Activated CD4-positive, alpha-beta T cell treated with anti-CD3 and anti-CD28 coated beads for 36 hours (primary cell): Measurements from ENCODE around the gene PAWR. TPM values are rescaled to one million over a fixed set of nuclear protein-coding genes. Genes with fewer than 3 reads are reported as not detected.

Experiments
- ATAC-seq: fragments of 200-7000 bp; cut with Tn5 transposase; one replicate; pipeline ENCODE4 v1.10.0; 2021; ENCODE audit warnings: mild to moderate bottlenecking, moderate library complexity
- CTCF ChIA-PET: fragments of 350-600 bp; sonication (Branson Sonifier 250); formaldehyde crosslinking; loops from one replicate; lab custom pipeline; 2021; ENCODE audit warnings: antibody characterized with exemption; lab: Charles Lee
- POLR2A ChIA-PET: fragments of 350-600 bp; sonication (Branson Sonifier 250); formaldehyde crosslinking; loops from one replicate; lab custom pipeline; 2021; ENCODE audit warnings: antibody characterized with exemption, inconsistent platforms; lab: Charles Lee
- DNase-seq: peaks from one replicate; pipeline ENCODE4 v3.0.0-alpha.2; 2020
- H3K27ac Mint-ChIP-seq: one replicate; pipeline ENCODE4 v1.8.0; 2021; ENCODE audit warnings: mixed read lengths
- H3K27me3 Mint-ChIP-seq: one replicate; pipeline ENCODE4 v1.8.0; 2021; ENCODE audit warnings: mixed read lengths
- H3K36me3 Mint-ChIP-seq: one replicate; pipeline ENCODE4 v1.8.0; 2021; ENCODE audit warnings: low read depth, mixed read lengths
- H3K4me1 Mint-ChIP-seq: one replicate; pipeline ENCODE4 v1.8.0; 2021; ENCODE audit warnings: mixed read lengths
- H3K4me3 Mint-ChIP-seq: one replicate; pipeline ENCODE4 v1.8.0; 2021; ENCODE audit warnings: mild to moderate bottlenecking, moderate library complexity, mixed read lengths
- H3K9me3 Mint-ChIP-seq: one replicate; pipeline ENCODE4 v1.8.0; 2021; ENCODE audit warnings: low read depth, mixed read lengths
- intact Hi-C, 2 experiments: fragments of 100-400 bp; cut with DNase I in 1 of 2; cut with micrococcal nuclease in 1 of 2; formaldehyde crosslinking; loops; one replicate each; pipeline versions ENCODE4 v1.14.2 to v1.15.1; 2022 to 2024; cut with DNase I, micrococcal nuclease
- total RNA-seq, 2 experiments: library from RNA; stranded (reverse); gene quantifications; one replicate each; pipeline ENCODE4 v1.2.3, GENCODE V29; 2021

Gene PAWR
- total RNA-seq, 2 experiments from 2014 or later, result 7.0 to 10.1 TPM

GRCh38 chr12:79698966-79699365 lies 8.2 kb upstream of the PAWR start:
- Mint-ChIP-seq H3K27ac (no peak overlapping the region), H3K4me1 (no peaks in the 10 kb centered on the region), H3K27me3 (peaks cover 16% of the 10 kb centered on the region), H3K36me3 (no peaks in the 10 kb centered on the region), H3K9me3 (no peaks in the 10 kb centered on the region), H3K4me3 (no peak overlapping the region)
- ChIA-PET POLR2A (no interaction called here), CTCF (interaction anchor here (0.7 to 1.3 kb wide), 2 partner anchors 12 to 178 kb away, joined by 3 to 4 read pairs; no protein-coding TSS in a partner anchor)
- ATAC-seq (no peak), DNase-seq (no peak)
- intact Hi-C loops, result no loop called here

GRCh38 chr12:79696416-79696815 lies 5.7 kb upstream of the PAWR start:
- Mint-ChIP-seq H3K4me3 (no peak overlapping the region), H3K9me3 (no peaks in the 10 kb centered on the region)
- intact Hi-C loops, result no loop called here

DNA sequence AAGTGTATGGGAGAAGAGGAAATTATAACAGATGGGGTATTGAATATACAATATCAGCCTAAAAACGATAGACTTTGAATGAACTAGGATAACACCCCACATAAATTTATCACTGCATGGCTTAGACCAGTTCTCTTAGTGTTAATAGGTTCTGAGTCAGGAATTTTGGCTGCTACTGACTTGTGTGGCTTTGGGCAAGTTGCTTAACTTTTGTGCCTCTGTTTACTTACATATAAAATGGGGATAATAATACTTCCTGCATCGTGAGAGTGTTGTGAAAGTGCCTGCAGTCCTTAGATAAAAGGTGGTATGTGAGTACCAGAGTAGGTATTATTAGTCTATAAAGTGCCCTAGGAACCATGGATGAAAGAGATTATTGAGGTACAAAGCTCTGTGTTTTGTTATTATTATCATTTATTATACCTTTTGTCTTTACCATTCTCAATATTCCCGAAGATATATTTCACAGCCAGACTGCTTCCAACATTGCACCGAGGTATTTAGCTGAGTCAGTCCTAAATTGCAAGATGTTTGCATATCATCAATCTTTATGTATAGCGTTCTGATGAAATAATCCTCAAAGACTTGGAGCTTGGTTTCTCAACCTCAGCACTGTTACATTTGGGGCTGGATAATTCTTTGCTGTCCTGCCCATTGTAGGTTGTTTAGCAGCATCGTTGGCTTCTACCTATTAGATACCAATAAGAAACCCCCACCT lies 2.3 kb upstream of the PAWR start:
- Mint-ChIP-seq H3K27ac (no peak overlapping the region), H3K36me3 (no peaks in the 10 kb centered on the region), H3K27me3 (peaks cover 39% of the 10 kb centered on the region), H3K9me3 (no peaks in the 10 kb centered on the region), H3K4me3 (no peak overlapping the region), H3K4me1 (peaks cover 6% of the 10 kb centered on the region)
- ATAC-seq, result no peak
- CTCF ChIA-PET, result interaction anchor here (0.8 kb wide), 1 partner anchor 145 kb away, joined by 3 read pairs; no protein-coding TSS in a partner anchor
- POLR2A ChIA-PET, result no interaction called here
- no peak for DNase-seq
- intact Hi-C loops, result loop anchor here in 1 of 2 experiments (5.0 kb wide), 1 partner anchor 239 kb away; no protein-coding TSS in a partner anchor

More at GRCh38 chr12:79696416-79696815, 5.7 kb upstream of the PAWR start:
- Mint-ChIP-seq H3K4me1 (peaks cover under 1% of the 10 kb centered on the region), H3K36me3 (no peaks in the 10 kb centered on the region), H3K27me3 (peaks cover 29% of the 10 kb centered on the region), H3K27ac (no peak overlapping the region)
- POLR2A ChIA-PET, result no interaction called here
- no peak for DNase-seq
- CTCF ChIA-PET, result no interaction called here
- no peak for ATAC-seq

GRCh38 chr12:79691511-79692248 lies 916 bp upstream of the PAWR start:
- H3K4me1 Mint-ChIP-seq, result peaks cover 8% of the 10 kb centered on the region
- DNase-seq (no peak), ATAC-seq (no peak)
- no peak overlapping the region for H3K27ac Mint-ChIP-seq
- H3K4me3 Mint-ChIP-seq, result peak overlapping the region; percentile 64
- no peaks in the 10 kb centered on the region for H3K9me3 Mint-ChIP-seq
- intact Hi-C loops, result loop anchor here in 1 of 2 experiments (5.0 kb wide), 1 partner anchor 241 kb away; no protein-coding TSS in a partner anchor
- ChIA-PET POLR2A (interaction anchor here (0.6 kb wide), 2 partner anchors 9 to 143 kb away, joined by 3 to 4 read pairs; no protein-coding TSS in a partner anchor), CTCF (no interaction called here)
- no peaks in the 10 kb centered on the region for H3K36me3 Mint-ChIP-seq
- H3K27me3 Mint-ChIP-seq, result peaks cover 39% of the 10 kb centered on the region

- Mint-ChIP-seq H3K9me3 (no peaks in the 10 kb centered on the region), H3K36me3 (no peaks in the 10 kb centered on the region), H3K4me3 (peak overlapping the region; percentile 72), H3K4me1 (peaks cover 8% of the 10 kb centered on the region), H3K27me3 (peaks cover 40% of the 10 kb centered on the region), H3K27ac (no peak overlapping the region)
- DNase-seq, result peak; percentile 24
- CTCF ChIA-PET, result interaction anchor here (1.0 kb wide), 1 partner anchor 8 kb away, joined by 3 read pairs; no protein-coding TSS in a partner anchor
- intact Hi-C loops, result loop anchor here in 1 of 2 experiments (5.0 kb wide), 1 partner anchor 242 kb away; no protein-coding TSS in a partner anchor
- POLR2A ChIA-PET, result no interaction called here
- peak; percentile 13 for ATAC-seq
Observed at GRCh38 chr12:79690142-79690637, 574 bp downstream of the PAWR start.

- intact Hi-C loops, result loop anchor here in 1 of 2 experiments (5.0 kb wide), 1 partner anchor 243 kb away; no protein-coding TSS in a partner anchor
- POLR2A ChIA-PET, result no interaction called here
- DNase-seq, result peak; percentile 38
Observed at GRCh38 chr12:79689477-79690141, 1.2 kb downstream of the PAWR start.

DNA sequence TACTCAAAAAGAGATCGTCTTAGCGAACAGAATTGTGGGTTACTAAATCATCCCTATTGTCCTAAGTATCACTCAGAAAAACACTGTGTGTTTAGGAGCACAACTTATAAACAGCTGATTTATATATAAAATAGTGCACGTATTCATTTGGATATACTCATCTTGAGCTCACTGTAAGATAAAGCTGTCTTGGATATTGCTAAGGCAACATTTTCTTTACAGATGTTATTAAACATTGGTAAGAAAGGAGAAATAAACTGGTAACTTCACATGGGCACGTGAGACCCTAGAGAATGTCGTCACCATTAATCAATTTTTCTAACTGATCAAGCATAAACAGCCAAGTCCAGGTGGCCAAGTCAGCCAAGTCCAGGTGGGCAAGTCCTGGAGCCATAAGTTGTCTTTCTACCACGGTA lies 1.7 kb downstream of the PAWR start:
- ChIA-PET CTCF (interaction anchor here (1.0 to 1.4 kb wide), 2 partner anchors 17 to 49 kb away, joined by 3 to 5 read pairs; no protein-coding TSS in a partner anchor), POLR2A (no interaction called here)
- no peak for DNase-seq
- Mint-ChIP-seq H3K4me1 (peaks cover 8% of the 10 kb centered on the region), H3K27ac (peak overlapping the region; percentile 47), H3K27me3 (peaks cover 34% of the 10 kb centered on the region), H3K9me3 (no peaks in the 10 kb centered on the region), H3K4me3 (peak overlapping the region; percentile 72), H3K36me3 (no peaks in the 10 kb centered on the region)
- intact Hi-C loops, result no loop called here
- no peak for ATAC-seq

More at GRCh38 chr12:79689477-79690141, 1.2 kb downstream of the PAWR start:
- no peaks in the 10 kb centered on the region for H3K36me3 Mint-ChIP-seq
- peaks cover 38% of the 10 kb centered on the region for H3K27me3 Mint-ChIP-seq
- H3K4me1 Mint-ChIP-seq, result peaks cover 8% of the 10 kb centered on the region
- ATAC-seq, result peak; percentile 21
- no peaks in the 10 kb centered on the region for H3K9me3 Mint-ChIP-seq
- H3K27ac Mint-ChIP-seq, result no peak overlapping the region
- peak overlapping the region; percentile 72 for H3K4me3 Mint-ChIP-seq
- CTCF ChIA-PET, result interaction anchor here (1.0 to 1.4 kb wide), 2 partner anchors 18 to 49 kb away, joined by 3 to 5 read pairs; no protein-coding TSS in a partner anchor

DNA sequence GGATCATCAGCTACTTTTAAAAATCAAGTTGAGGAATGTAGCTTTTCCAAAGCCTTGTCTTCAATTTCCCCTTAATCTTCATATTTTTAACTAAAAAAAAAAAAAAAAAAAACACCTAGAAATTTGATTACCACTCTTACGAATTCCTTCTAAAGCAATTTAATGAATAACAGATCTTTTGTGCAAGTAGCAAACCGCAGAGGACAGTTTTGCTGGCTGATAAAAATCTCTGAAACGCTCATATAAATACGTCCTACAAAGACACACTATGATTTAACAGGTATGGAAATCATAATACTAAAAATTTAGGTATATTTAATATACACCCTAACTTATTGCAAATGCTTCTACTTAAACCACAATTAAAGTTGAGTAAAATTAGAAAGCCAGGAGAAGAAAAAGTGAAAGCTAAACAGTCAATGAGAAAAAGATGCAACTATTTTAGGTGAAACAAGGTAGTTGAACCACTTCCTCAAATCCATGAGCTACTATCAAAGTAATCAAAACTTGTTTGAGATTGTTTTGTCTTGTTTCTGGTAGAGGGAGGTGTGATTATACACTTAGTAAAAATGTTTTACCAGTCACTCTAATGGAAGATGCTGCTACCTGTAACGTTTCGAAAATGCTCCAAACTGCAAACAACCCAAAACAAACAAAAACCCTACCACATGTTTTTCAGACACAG lies 2.2 kb downstream of the PAWR start:
- CTCF ChIA-PET, result interaction anchor here (1.0 to 1.4 kb wide), 2 partner anchors 17 to 50 kb away, joined by 3 to 5 read pairs; no protein-coding TSS in a partner anchor
- no peak for DNase-seq
- H3K4me3 Mint-ChIP-seq, result peak overlapping the region; percentile 72
- peaks cover 8% of the 10 kb centered on the region for H3K4me1 Mint-ChIP-seq
- intact Hi-C loops, result no loop called here
- POLR2A ChIA-PET, result interaction anchor here (0.6 kb wide), 2 partner anchors 307 to 551 kb away, joined by 7 to 8 read pairs; no protein-coding TSS in a partner anchor
- peak overlapping the region; percentile 47 for H3K27ac Mint-ChIP-seq
- H3K9me3 Mint-ChIP-seq, result no peaks in the 10 kb centered on the region
- ATAC-seq, result no peak
- H3K27me3 Mint-ChIP-seq, result peaks cover 34% of the 10 kb centered on the region
- no peaks in the 10 kb centered on the region for H3K36me3 Mint-ChIP-seq

- H3K27me3 Mint-ChIP-seq, result peaks cover 32% of the 10 kb centered on the region
- DNase-seq, result no peak
- intact Hi-C loops, result no loop called here
- no peak for ATAC-seq
- ChIA-PET POLR2A (interaction anchor here (0.6 kb wide), 2 partner anchors 308 to 552 kb away, joined by 7 to 8 read pairs; no protein-coding TSS in a partner anchor), CTCF (no interaction called here)
- H3K4me1 Mint-ChIP-seq, result peaks cover 8% of the 10 kb centered on the region
- peak overlapping the region; percentile 21 for H3K4me3 Mint-ChIP-seq
- no peak overlapping the region for H3K27ac Mint-ChIP-seq
- H3K9me3 Mint-ChIP-seq, result no peaks in the 10 kb centered on the region
- no peaks in the 10 kb centered on the region for H3K36me3 Mint-ChIP-seq
Observed at GRCh38 chr12:79687711-79688260, 3.0 kb downstream of the PAWR start.

DNA sequence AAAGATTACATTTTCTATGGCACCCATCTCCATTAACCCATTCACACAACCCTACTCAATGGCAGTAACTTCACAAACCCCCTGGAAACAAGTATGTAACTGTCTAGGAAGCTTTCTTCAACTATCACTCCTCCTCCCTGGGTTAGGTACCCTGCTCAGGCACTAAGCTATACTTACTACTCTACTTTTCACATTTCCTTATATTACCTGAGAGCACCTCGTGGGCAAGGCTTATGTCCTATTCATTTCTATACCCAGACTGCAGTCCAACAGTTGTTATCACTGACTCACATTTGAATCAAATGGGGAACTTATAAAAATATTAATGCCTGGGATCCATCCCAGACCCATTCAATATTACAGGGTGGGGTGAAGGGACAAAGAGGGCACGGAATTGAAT lies 4.6 kb downstream of the PAWR start:
- peaks cover 6% of the 10 kb centered on the region for H3K4me1 Mint-ChIP-seq
- H3K9me3 Mint-ChIP-seq, result no peaks in the 10 kb centered on the region
- CTCF ChIA-PET, result interaction anchor here (0.6 kb wide), 1 partner anchor 100 kb away, joined by 4 read pairs; no protein-coding TSS in a partner anchor
- DNase-seq, result no peak
- peaks cover 17% of the 10 kb centered on the region for H3K27me3 Mint-ChIP-seq
- POLR2A ChIA-PET, result no interaction called here
- no peak for ATAC-seq
- H3K4me3 Mint-ChIP-seq, result no peak overlapping the region
- no peaks in the 10 kb centered on the region for H3K36me3 Mint-ChIP-seq
- intact Hi-C loops, result no loop called here
- no peak overlapping the region for H3K27ac Mint-ChIP-seq
